Breast epithelium (tissue), 4 donors: ENCODE measurements around the gene PKDREJ. TPM values are rescaled to one million over a fixed set of nuclear protein-coding genes. Genes with fewer than 3 reads are reported as not detected.

ENCODE experiments used
- DNase-seq, 2 donors: peaks; one replicate each; pipeline ENCODE4 v3.0.0-alpha.2; 2019; ENCODE audit warnings: low spot score in 2 of 2
- H3K27ac ChIP-seq, 2 donors: fragments of 200-600 bp; sonication (generic) in 1 of 2; one replicate each; pipeline ENCODE4 v1.5.1; 2016 to 2019; ENCODE audit warnings: mild to moderate bottlenecking in 1 of 2
- H3K27me3 ChIP-seq, 2 donors: fragments of 200-600 bp; sonication (generic) in 1 of 2; one replicate each; pipeline versions ENCODE4 v1.5.1 to v1.6.0; 2017 to 2019; ENCODE audit warnings: control low read depth in 1 of 2, mild to moderate bottlenecking in 1 of 2
- H3K36me3 ChIP-seq: fragments of 200-600 bp; one replicate; pipeline ENCODE4 v1.5.1; 2019
- H3K4me1 ChIP-seq, 2 donors: fragments of 200-600 bp; sonication (generic); one replicate each; pipeline ENCODE4 v1.5.1; 2016 to 2019; ENCODE audit warnings: control low read depth in 1 of 2
- H3K4me3 ChIP-seq, 3 donors: fragments of 200-600 bp; sonication (generic); 1 replicate in 2 of 3; 2 replicates in 1 of 3; pipeline ENCODE4 v1.5.1; 2016 to 2019; ENCODE audit warnings: mild to moderate bottlenecking in 3 of 3, moderate library complexity in 2 of 3
- H3K9me3 ChIP-seq, 2 donors: fragments of 200-600 bp; sonication (generic) in 1 of 2; one replicate each; pipeline ENCODE4 v1.5.1; 2016 to 2019; ENCODE audit warnings: control low read depth in 1 of 2
- POLR2A ChIP-seq: fragments of 450-650 bp; IDR thresholded peaks from one replicate; pipeline ENCODE4 v1.6.1; 2016; ENCODE audit warnings: antibody characterized with exemption, mild to moderate bottlenecking, moderate library complexity
- POLR2AphosphoS5 ChIP-seq, 3 donors: sonication (generic); formaldehyde crosslinking; IDR thresholded peaks; one replicate each; pipeline ENCODE4 v1.6.1; 2017; ENCODE audit warnings: antibody characterized with exemption in 3 of 3
- intact Hi-C: fragments of 100-400 bp; cut with DNase I; formaldehyde crosslinking; loops from one replicate; pipeline ENCODE4 v1.15.1; 2023; ENCODE audit warnings: low total_unique reads
- total RNA-seq, 3 donors: library from RNA; depleted of rRNA; stranded (reverse); fragments of >200 nt; gene quantifications; one replicate each; pipeline ENCODE4 v1.1.0, GENCODE V29; 2016
- TF ChIP-seq, protein P1 (sequence below), 3 donors: fragments of 450-650 bp; IDR thresholded peaks; one replicate each; pipeline ENCODE4 v1.5.1; 2016 to 2017; ENCODE audit warnings: antibody characterized with exemption in 3 of 3, mild to moderate bottlenecking in 3 of 3, moderate library complexity in 3 of 3

The PKDREJ gene
- total RNA-seq, 3 donors from 2014 or later, result 0.16 TPM; not detected in 2

DNA sequence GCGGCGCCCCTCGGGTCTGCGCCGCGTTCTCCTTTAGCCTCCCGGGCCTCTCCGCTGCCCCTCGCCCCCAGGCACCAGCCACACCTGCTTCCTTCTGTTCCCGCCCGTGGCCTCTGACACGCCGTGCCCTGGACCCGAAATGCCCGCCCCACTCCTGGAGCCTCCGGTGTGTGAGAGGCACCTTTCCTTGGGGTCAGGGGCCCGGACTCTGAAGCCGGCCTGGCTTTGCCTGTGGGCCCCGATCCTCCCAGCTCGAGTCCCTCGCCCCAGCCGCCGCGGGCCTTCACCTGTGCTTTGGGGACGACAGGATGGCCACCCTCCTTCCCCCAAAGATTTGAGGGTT, 12.4 kb downstream of the PKDREJ start:
- DNase-seq, result no peak
- TF ChIP-seq POLR2AphosphoS5 (IDR thresholded peaks at IDR 0.05), result no peak
- TF ChIP-seq POLR2A, result no peak
- TF ChIP-seq, protein P1, sequence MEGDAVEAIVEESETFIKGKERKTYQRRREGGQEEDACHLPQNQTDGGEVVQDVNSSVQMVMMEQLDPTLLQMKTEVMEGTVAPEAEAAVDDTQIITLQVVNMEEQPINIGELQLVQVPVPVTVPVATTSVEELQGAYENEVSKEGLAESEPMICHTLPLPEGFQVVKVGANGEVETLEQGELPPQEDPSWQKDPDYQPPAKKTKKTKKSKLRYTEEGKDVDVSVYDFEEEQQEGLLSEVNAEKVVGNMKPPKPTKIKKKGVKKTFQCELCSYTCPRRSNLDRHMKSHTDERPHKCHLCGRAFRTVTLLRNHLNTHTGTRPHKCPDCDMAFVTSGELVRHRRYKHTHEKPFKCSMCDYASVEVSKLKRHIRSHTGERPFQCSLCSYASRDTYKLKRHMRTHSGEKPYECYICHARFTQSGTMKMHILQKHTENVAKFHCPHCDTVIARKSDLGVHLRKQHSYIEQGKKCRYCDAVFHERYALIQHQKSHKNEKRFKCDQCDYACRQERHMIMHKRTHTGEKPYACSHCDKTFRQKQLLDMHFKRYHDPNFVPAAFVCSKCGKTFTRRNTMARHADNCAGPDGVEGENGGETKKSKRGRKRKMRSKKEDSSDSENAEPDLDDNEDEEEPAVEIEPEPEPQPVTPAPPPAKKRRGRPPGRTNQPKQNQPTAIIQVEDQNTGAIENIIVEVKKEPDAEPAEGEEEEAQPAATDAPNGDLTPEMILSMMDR (IDR thresholded peaks at IDR 0.05), result no peak
- H3K27me3 ChIP-seq, result no peaks in the 10 kb centered on the region
- no peaks in the 10 kb centered on the region for H3K9me3 ChIP-seq
- H3K27ac ChIP-seq, result peak overlapping the region; percentile 83 to 86
- no peaks in the 10 kb centered on the region for H3K36me3 ChIP-seq
- intact Hi-C loops, result loop anchor here (1.0 kb wide), 1 partner anchor 87 kb away; no protein-coding TSS in a partner anchor
- H3K4me3 ChIP-seq, result peak overlapping the region; percentile 81 to 88 (median 82)
- peaks cover 0 to 5% of the 10 kb centered on the region in 2 donors for H3K4me1 ChIP-seq

DNA sequence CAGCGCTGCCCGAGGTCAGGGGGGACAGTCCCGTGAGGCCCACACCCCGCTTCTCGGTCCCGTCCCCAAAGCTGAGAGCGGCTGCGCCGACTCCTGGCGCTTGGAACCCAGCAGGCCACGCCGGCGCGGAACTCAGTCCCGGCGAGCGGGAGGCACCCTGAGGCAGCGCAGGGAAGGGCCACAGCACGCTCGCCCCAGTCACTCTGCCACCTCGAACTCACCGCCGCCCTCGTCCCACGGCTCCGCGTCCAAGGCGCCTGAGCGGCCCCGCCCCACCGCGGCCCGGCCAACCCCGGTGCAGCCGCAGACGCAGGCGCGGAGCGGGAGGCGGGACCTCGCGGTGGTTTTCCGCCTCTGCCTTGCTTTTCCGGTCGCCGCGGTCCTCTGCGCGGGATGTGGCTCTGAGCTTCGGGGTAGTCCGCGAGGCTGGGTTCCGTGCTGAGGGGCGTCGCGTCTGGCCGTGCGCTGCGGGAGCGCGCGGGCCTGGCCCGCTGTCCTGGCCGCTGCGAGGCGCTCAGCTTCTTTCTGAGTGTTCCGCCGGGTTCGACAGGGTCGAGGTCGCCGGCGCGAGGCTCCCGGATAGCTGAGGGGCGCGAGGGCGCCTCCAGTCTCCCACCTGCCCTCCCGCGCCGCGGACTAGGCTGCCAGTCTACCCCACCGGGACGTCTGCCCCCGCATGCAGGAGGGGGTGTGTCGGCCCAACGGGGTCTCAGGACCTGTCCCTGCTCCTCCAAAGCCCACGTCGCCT, 12.9 kb downstream of the PKDREJ start, which contains the start of gene CDPF1:
TSS of gene CDPF1 (minus strand) at position 259 of the 748 bp plus-strand sequence. CDS start 2,009 bp downstream, outside the sequence.
- intact Hi-C loops, result loop anchor here (1.0 kb wide), 1 partner anchor 87 kb away; no protein-coding TSS in a partner anchor
- no peaks in the 10 kb centered on the region for H3K27me3 ChIP-seq
- no peaks in the 10 kb centered on the region for H3K9me3 ChIP-seq
- H3K4me3 ChIP-seq, result peak within 1 kb of the TSS; percentile 81 to 88 (median 82)
- peaks cover 0 to 5% of the 10 kb centered on the region in 2 donors for H3K4me1 ChIP-seq
- TF ChIP-seq POLR2AphosphoS5 (IDR thresholded peaks at IDR 0.05), result peak; percentile 58 to 77 (median 70)
- TF ChIP-seq, protein P1 (IDR thresholded peaks at IDR 0.05), result no peak
- peak; percentile 52 for TF ChIP-seq POLR2A
- no peaks in the 10 kb centered on the region for H3K36me3 ChIP-seq
- DNase-seq, result peak; percentile 80 to 91
- peak within 1 kb of the TSS; percentile 83 to 86 for H3K27ac ChIP-seq

DNA sequence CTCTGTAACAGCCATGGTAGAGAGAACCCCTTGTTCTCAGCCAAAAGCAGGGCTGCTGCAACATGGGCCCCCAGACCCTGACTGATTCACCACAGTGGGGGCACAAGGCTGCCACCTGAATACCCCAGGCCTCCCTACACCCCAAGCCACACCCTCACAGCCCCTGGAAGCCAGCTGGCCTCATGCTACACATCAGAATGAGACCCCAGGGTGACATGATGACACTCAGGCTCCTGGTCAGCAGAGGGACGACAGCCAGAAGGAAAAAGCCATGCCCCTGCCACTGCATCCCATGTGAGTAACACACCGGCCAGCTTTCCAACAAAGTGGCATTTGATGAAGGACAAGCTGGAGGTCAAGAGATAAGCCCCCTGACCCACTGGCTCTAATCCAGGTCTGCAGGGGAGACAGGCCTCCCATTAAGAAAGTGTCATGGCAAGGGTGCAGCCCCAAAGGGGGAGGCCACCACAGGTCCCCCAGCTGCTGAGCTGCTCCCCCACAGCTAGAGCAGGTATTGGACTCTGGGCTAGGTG, 15.6 kb downstream of the PKDREJ start:
- Histone ChIP-seq H3K27ac (no peak overlapping the region), H3K9me3 (no peaks in the 10 kb centered on the region), H3K36me3 (no peaks in the 10 kb centered on the region), H3K27me3 (no peaks in the 10 kb centered on the region), H3K4me3 (no peak overlapping the region), H3K4me1 (peaks cover 0 to 5% of the 10 kb centered on the region in 2 donors)
- intact Hi-C loops, result no loop called here
- DNase-seq, result no peak
- TF ChIP-seq POLR2AphosphoS5 (IDR thresholded peaks at IDR 0.05), result no peak
- TF ChIP-seq POLR2A, result no peak
- TF ChIP-seq, protein P1 (IDR thresholded peaks at IDR 0.05), result no peak

DNA sequence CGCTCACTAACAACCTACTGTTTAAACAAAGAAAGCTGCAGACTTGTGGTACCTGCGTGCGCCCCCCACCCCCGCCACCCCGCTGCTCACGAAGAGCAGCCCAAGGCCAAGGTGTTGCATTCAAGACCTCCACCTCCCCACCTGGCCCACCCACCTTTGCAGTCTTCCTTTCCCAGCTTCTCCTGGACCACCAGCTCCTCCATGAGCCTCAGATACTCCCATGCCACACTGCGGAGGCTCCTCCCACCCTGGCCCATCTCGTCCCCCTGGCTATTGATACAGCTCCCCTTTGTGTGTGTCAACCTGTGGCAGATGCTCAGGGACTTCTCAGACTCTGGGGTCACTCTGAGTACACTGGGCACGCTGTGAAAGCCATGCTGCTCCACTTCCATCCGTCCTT, 17.0 kb downstream of the PKDREJ start:
- Histone ChIP-seq H3K36me3 (no peaks in the 10 kb centered on the region), H3K27me3 (no peaks in the 10 kb centered on the region), H3K9me3 (no peaks in the 10 kb centered on the region), H3K4me3 (no peak overlapping the region), H3K27ac (no peak overlapping the region), H3K4me1 (peaks cover 0 to 5% of the 10 kb centered on the region in 2 donors)
- DNase-seq, result no peak
- intact Hi-C loops, result no loop called here
- no peak for TF ChIP-seq POLR2A
- TF ChIP-seq POLR2AphosphoS5 (IDR thresholded peaks at IDR 0.05), result no peak
- TF ChIP-seq, protein P1 (IDR thresholded peaks at IDR 0.05), result no peak

DNA sequence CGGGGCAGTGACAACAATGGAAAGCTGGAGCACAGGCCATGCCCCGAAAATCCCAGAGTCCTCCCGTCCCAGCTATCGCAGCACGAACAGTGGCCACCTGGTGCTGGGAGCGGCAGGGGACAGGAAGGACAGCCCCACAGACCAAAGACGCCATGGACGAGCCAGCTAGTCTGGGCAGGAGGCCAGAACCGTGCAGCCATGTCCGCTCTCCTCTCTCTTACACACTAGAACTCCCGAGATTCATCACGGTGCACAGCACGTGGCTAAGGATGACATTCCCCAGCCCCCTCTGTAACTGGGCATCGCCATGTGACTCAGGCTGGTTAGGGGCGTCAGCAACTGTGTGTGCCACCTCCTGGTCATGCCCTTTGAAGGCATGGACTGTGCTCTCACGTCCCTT, 17.6 kb downstream of the PKDREJ start:
- H3K4me3 ChIP-seq, result no peak overlapping the region
- DNase-seq, result no peak
- intact Hi-C loops, result no loop called here
- TF ChIP-seq POLR2A, result no peak
- no peak for TF ChIP-seq POLR2AphosphoS5 (IDR thresholded peaks at IDR 0.05)
- TF ChIP-seq, protein P1 (IDR thresholded peaks at IDR 0.05), result no peak
- no peaks in the 10 kb centered on the region for H3K36me3 ChIP-seq
- H3K27me3 ChIP-seq, result no peaks in the 10 kb centered on the region
- no peak overlapping the region for H3K27ac ChIP-seq
- peaks cover 0 to 5% of the 10 kb centered on the region in 2 donors for H3K4me1 ChIP-seq
- H3K9me3 ChIP-seq, result no peaks in the 10 kb centered on the region
